ENCODE results near the gene DNAH12.

DNA sequence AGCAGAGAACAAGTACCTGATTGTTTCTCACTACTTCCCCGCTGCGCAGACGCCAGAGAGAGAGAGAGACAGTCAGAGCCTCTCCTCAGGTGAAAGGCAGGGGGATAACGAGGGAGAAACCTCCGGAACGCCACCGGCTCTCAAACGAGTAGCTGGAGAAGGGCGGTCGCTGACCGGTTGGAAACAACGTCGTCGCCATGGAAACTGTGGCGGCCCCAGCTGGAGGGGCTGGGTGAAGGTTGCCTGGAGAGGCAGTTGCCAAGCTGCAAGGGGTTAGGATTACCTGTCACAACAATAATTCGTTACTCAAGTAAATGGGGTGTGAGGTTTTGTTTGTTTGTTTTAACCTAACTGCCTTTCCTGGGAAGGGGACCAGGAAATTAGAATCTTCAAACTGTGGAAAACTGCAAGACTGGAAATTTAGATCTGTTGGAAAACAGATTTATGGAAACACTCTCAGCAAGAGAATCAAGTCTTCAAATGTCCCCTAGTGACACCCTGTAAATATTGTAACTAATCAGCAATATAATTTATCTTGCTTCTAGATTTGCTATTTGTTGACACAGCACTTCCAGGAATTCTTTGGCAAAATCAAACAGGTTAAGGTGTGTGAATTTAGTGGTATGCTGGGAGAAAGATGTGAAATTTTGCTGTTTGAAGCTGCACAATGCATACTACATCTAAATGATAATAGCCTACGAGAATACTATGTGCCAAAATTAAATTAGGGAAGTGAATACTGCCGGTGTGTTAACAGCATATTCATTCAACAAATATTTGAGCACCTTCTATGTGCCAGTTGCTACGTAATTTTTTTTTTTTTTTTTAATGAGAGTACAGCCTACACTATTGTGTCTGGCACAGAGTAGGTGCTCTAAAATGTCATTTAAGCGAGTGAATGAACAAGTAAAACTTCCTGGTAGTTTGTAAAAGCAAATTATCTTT lies at the start of gene DNAH12:
- TF ChIP-seq, protein P1, sequence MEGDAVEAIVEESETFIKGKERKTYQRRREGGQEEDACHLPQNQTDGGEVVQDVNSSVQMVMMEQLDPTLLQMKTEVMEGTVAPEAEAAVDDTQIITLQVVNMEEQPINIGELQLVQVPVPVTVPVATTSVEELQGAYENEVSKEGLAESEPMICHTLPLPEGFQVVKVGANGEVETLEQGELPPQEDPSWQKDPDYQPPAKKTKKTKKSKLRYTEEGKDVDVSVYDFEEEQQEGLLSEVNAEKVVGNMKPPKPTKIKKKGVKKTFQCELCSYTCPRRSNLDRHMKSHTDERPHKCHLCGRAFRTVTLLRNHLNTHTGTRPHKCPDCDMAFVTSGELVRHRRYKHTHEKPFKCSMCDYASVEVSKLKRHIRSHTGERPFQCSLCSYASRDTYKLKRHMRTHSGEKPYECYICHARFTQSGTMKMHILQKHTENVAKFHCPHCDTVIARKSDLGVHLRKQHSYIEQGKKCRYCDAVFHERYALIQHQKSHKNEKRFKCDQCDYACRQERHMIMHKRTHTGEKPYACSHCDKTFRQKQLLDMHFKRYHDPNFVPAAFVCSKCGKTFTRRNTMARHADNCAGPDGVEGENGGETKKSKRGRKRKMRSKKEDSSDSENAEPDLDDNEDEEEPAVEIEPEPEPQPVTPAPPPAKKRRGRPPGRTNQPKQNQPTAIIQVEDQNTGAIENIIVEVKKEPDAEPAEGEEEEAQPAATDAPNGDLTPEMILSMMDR (conservative IDR thresholded peaks at IDR 0.05; ENCODE audit: low read depth in 2 of 2): no peak
- TF ChIP-seq EZH2 (IDR thresholded peaks at IDR 0.05; ENCODE audit: low read depth, unreplicated experiment) (no peak), CREB1 (CRISPR knock-in tag; IDR thresholded peaks at IDR 0.05; ENCODE audit: low read depth) (no peak)

All from GM23338 (cell line).